Vagina (tissue), 2 donors: Measurements from ENCODE around the gene GRIK3.

Source experiments
- CTCF ChIP-seq, 3 experiments: fragments of 450-650 bp in 2 of 3; fragments of 200-600 bp in 1 of 3; sonication (generic) in 1 of 3; IDR thresholded peaks; one replicate each; pipeline ENCODE4 v1.5.1; 2017 to 2019; ENCODE audit warnings: antibody characterized with exemption in 3 of 3, mild to moderate bottlenecking in 2 of 3, moderate library complexity in 2 of 3
- POLR2A ChIP-seq, 2 donors: fragments of 450-650 bp; IDR thresholded peaks; one replicate each; pipeline ENCODE4 v1.6.1; 2017; ENCODE audit warnings: antibody characterized with exemption in 2 of 2, mild to moderate bottlenecking in 2 of 2, moderate library complexity in 2 of 2
- POLR2AphosphoS5 ChIP-seq, 2 donors: sonication (generic); formaldehyde crosslinking; IDR thresholded peaks; one replicate each; pipeline ENCODE4 v1.9.0; 2017; ENCODE audit warnings: antibody characterized with exemption in 2 of 2, mild to moderate bottlenecking in 2 of 2, low read depth in 1 of 2; ENCODE audit not compliant: insufficient read depth in 1 of 2

DNA sequence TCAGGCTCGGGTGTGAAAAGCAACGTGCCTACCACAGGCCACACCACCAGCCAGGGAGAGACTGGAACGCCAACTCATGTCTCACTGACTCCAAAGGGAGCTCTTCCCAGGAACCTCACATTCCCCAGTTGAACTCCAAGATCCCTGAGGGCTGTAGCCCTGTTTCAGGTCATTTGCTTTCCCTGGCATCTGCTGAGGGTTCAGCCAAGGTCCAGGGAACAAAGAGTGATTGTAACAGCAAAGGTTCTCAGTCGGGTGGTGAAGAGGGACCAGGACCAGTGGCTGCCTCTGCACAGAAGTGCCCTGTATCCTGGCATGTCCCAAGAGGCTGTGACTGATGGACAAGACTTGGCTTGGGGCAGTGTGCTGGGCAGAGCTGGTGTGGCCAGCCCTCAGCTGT lies 42.8 kb downstream of the GRIK3 start:
- no peak for TF ChIP-seq CTCF (IDR thresholded peaks at IDR 0.05)
- TF ChIP-seq POLR2AphosphoS5 (IDR thresholded peaks at IDR 0.05; ENCODE audit: insufficient read depth in 1 of 2, low read depth in 1 of 2) = no peak
- no peak for TF ChIP-seq POLR2A (IDR thresholded peaks at IDR 0.05)
